Fibroblast of lung (primary cell): ENCODE data around the gene MAGI2. TPM values are rescaled to one million over a fixed set of nuclear protein-coding genes. Genes with fewer than 3 reads are reported as not detected.

Experiments used
- DNase-seq, 2 donors: peaks; one replicate each; pipeline versions ENCODE4 v3.0.0 to v3.0.0-alpha.2; 2010; ENCODE audit warnings: low read depth in 2 of 2
- H2AFZ ChIP-seq: 2 replicates; pipeline ENCODE4 v1.5.1; 2012; ENCODE audit warnings: low read length, control low read depth, inconsistent platforms
- H3K27ac ChIP-seq: 2 replicates; pipeline ENCODE4 v1.5.1; 2011; ENCODE audit warnings: low read length, control low read depth; ENCODE audit not compliant: insufficient read depth
- H3K27me3 ChIP-seq: 2 replicates; pipeline ENCODE4 v1.5.1; 2011; ENCODE audit warnings: mild to moderate bottlenecking, low read length; ENCODE audit not compliant: control insufficient read depth, insufficient read depth
- H3K36me3 ChIP-seq: 2 replicates; pipeline ENCODE4 v1.5.1; 2011; ENCODE audit warnings: low read length; ENCODE audit not compliant: control insufficient read depth, insufficient read depth
- H3K4me1 ChIP-seq: 2 replicates; pipeline ENCODE4 v1.5.1; 2011; ENCODE audit warnings: low read length; ENCODE audit not compliant: control insufficient read depth, insufficient read depth; ENCODE audit errors: extremely low read depth
- H3K4me2 ChIP-seq: 2 replicates; pipeline ENCODE4 v1.5.1; 2011; ENCODE audit warnings: low read length, control low read depth; ENCODE audit not compliant: insufficient read depth; ENCODE audit errors: extremely low read depth
- H3K4me3 ChIP-seq, 4 experiments: fragments of 200-600 bp in 1 of 4; sonication (generic) in 1 of 4; replicated peaks in 1 of 4; 2 replicates each; pipeline ENCODE4 v1.5.1; 2011 to 2016; ENCODE audit warnings: low read length in 4 of 4, low read depth in 3 of 4, mild to moderate bottlenecking in 3 of 4, control low read depth in 2 of 4, inconsistent platforms in 1 of 4, mixed read lengths in 1 of 4; ENCODE audit not compliant: insufficient read depth in 1 of 4; ENCODE audit errors: control extremely low read depth in 1 of 4
- H3K79me2 ChIP-seq: 2 replicates; pipeline ENCODE4 v1.5.1; 2012; ENCODE audit warnings: mild to moderate bottlenecking, low read length, inconsistent platforms; ENCODE audit not compliant: control insufficient read depth, insufficient read depth
- H3K9ac ChIP-seq: 2 replicates; pipeline ENCODE4 v1.5.1; 2011; ENCODE audit warnings: mild to moderate bottlenecking, low read length, control low read depth; ENCODE audit not compliant: insufficient read depth
- H3K9me3 ChIP-seq: 2 replicates; pipeline ENCODE4 v1.5.1; 2012; ENCODE audit warnings: low read depth, low read length; ENCODE audit not compliant: control insufficient read depth, insufficient read depth
- H4K20me1 ChIP-seq: 2 replicates; pipeline ENCODE4 v1.5.1; 2011; ENCODE audit warnings: low read length; ENCODE audit not compliant: control insufficient read depth, insufficient read depth; ENCODE audit errors: extremely low read depth
- CTCF ChIP-seq, 2 donors: IDR thresholded peaks in 1 of 2; conservative IDR thresholded peaks in 1 of 2; 1 replicate in 1 of 2; 2 replicates in 1 of 2; pipeline ENCODE4 v1.5.1; 2011 to 2012; ENCODE audit warnings: low read length in 2 of 2, control low read depth in 1 of 2, inconsistent platforms in 1 of 2, low read depth in 1 of 2, mild to moderate bottlenecking in 1 of 2
- EZH2 ChIP-seq: IDR thresholded peaks from 2 replicates; pipeline ENCODE4 v1.5.1; 2012; ENCODE audit warnings: low read length, control low read depth, mild to moderate bottlenecking; ENCODE audit errors: missing control alignments
- polyA plus RNA-seq, 2 donors: library from polyadenylated mRNA; depleted of rRNA in 1 of 2; stranded (reverse) in 1 of 2; unstranded in 1 of 2; fragments of >200 nt; gene quantifications; 2 replicates each; pipeline ENCODE4 v1.2.1, GENCODE V29; 2011 to 2012; ENCODE audit warnings: missing spikeins in 1 of 2
- total RNA-seq: library from RNA; depleted of rRNA; stranded (reverse); fragments of >200 nt; gene quantifications from 2 replicates; pipeline ENCODE4 v1.2.1, GENCODE V29; 2014

The MAGI2 gene
- total and polyA plus RNA-seq, 2 donors (not counting 1 experiment from before 2014, with no cell fraction given), result 1.8 to 17.0 TPM

- Histone ChIP-seq H3K4me1 (no peaks in the 10 kb centered on the region), H3K36me3 (no peaks in the 10 kb centered on the region), H3K4me3 (no peak overlapping the region), H3K27ac (no peak overlapping the region), H3K9me3 (no peaks in the 10 kb centered on the region), H3K9ac (no peak overlapping the region), H2AFZ (no peak overlapping the region), H3K27me3 (no peaks in the 10 kb centered on the region), H4K20me1 (no peaks in the 10 kb centered on the region), H3K4me2 (peak overlapping the region; percentile 25), H3K79me2 (no peaks in the 10 kb centered on the region)
- peak; percentile 32 to 76 for DNase-seq
- TF ChIP-seq EZH2, result no peak
- TF ChIP-seq CTCF (conservative IDR thresholded peaks at IDR 0.05 in 1 of 2, IDR thresholded peaks at IDR 0.05 in 1 of 2; ENCODE audit: low read depth in 1 of 2, low read length in 2 of 2), result no peak
Measured at GRCh38 chr7:78176171-78176570, 1277.3 kb downstream of the MAGI2 start.

GRCh38 chr7:78175330-78176100 lies 1278.0 kb downstream of the MAGI2 start:
- H3K4me2 ChIP-seq, result peak overlapping the region; percentile 25
- H2AFZ ChIP-seq, result no peak overlapping the region
- H3K27me3 ChIP-seq, result no peaks in the 10 kb centered on the region
- H3K36me3 ChIP-seq, result no peaks in the 10 kb centered on the region
- H3K9me3 ChIP-seq, result no peaks in the 10 kb centered on the region
- no peak overlapping the region for H3K4me3 ChIP-seq
- H3K79me2 ChIP-seq, result no peaks in the 10 kb centered on the region
- TF ChIP-seq CTCF (conservative IDR thresholded peaks at IDR 0.05 in 1 of 2, IDR thresholded peaks at IDR 0.05 in 1 of 2; ENCODE audit: low read depth in 1 of 2, low read length in 2 of 2), result no peak
- no peak for TF ChIP-seq EZH2
- no peaks in the 10 kb centered on the region for H3K4me1 ChIP-seq
- H3K9ac ChIP-seq, result no peak overlapping the region
- H4K20me1 ChIP-seq, result no peaks in the 10 kb centered on the region
- H3K27ac ChIP-seq, result no peak overlapping the region
- DNase-seq, result no peak

GRCh38 chr7:78173666-78174065 lies 1279.8 kb downstream of the MAGI2 start:
- Histone ChIP-seq H4K20me1 (no peaks in the 10 kb centered on the region), H2AFZ (no peak overlapping the region), H3K79me2 (no peaks in the 10 kb centered on the region), H3K4me1 (no peaks in the 10 kb centered on the region), H3K36me3 (no peaks in the 10 kb centered on the region), H3K27me3 (no peaks in the 10 kb centered on the region), H3K4me2 (no peak overlapping the region), H3K9ac (no peak overlapping the region), H3K9me3 (no peaks in the 10 kb centered on the region), H3K27ac (no peak overlapping the region), H3K4me3 (no peak overlapping the region)
- DNase-seq, result no peak
- TF ChIP-seq EZH2, result no peak
- TF ChIP-seq CTCF (conservative IDR thresholded peaks at IDR 0.05 in 1 of 2, IDR thresholded peaks at IDR 0.05 in 1 of 2; ENCODE audit: low read depth in 1 of 2, low read length in 2 of 2), result no peak
